Esophagus muscularis mucosa (tissue), 4 donors: ENCODE data around the gene IFT122. TPM values are rescaled to one million over a fixed set of nuclear protein-coding genes. Genes with fewer than 3 reads are reported as not detected.
"Not testable (repeated sequence)": the region's sequence is repeated elsewhere in the genome, so short reads cannot be mapped to it uniquely, and the experiment has no call there.

Source experiments
- DNase-seq: peaks from one replicate; pipeline ENCODE4 v3.0.0-alpha.2; 2017; ENCODE audit errors: extremely low spot score
- H3K27ac ChIP-seq, 4 donors: fragments of 200-600 bp; sonication (generic); replicated peaks in 1 of 4; 1 replicate in 3 of 4; 2 replicates in 1 of 4; pipeline ENCODE4 v1.5.1; 2016 to 2019; ENCODE audit warnings: mild to moderate bottlenecking in 1 of 4
- H3K27me3 ChIP-seq, 4 donors: fragments of 200-600 bp; sonication (generic); one replicate each; pipeline versions ENCODE4 v1.5.1 to v1.6.0; 2016 to 2019
- H3K36me3 ChIP-seq, 4 donors: fragments of 200-600 bp; sonication (generic); one replicate each; pipeline ENCODE4 v1.5.1; 2016 to 2019
- H3K4me1 ChIP-seq, 4 donors: fragments of 200-600 bp; sonication (generic); one replicate each; pipeline ENCODE4 v1.5.1; 2016 to 2019
- H3K4me3 ChIP-seq, 4 donors: fragments of 200-600 bp; sonication (generic); 1 replicate in 2 of 4; 2 replicates in 2 of 4; pipeline ENCODE4 v1.5.1; 2016 to 2019; ENCODE audit warnings: mild to moderate bottlenecking in 4 of 4, moderate library complexity in 1 of 4
- H3K9me3 ChIP-seq, 4 donors: fragments of 200-600 bp; sonication (generic); 1 replicate in 3 of 4; 2 replicates in 1 of 4; pipeline ENCODE4 v1.5.1; 2016 to 2019
- CTCF ChIP-seq, 3 experiments: fragments of 200-600 bp in 2 of 3; fragments of 450-650 bp in 1 of 3; sonication (generic) in 2 of 3; IDR thresholded peaks; one replicate each; pipeline ENCODE4 v1.5.1; 2017 to 2019; ENCODE audit warnings: antibody characterized with exemption in 3 of 3, mild to moderate bottlenecking in 2 of 3, moderate library complexity in 1 of 3
- EP300 ChIP-seq: sonication (generic); formaldehyde crosslinking; IDR thresholded peaks from one replicate; pipeline ENCODE4 v1.6.1; 2017; ENCODE audit warnings: antibody characterized with exemption
- POLR2A ChIP-seq: fragments of 450-650 bp; IDR thresholded peaks from one replicate; pipeline ENCODE4 v1.6.1; 2017; ENCODE audit warnings: antibody characterized with exemption, moderate library complexity, mild to moderate bottlenecking, low read depth
- POLR2AphosphoS5 ChIP-seq, 2 donors: sonication (generic); formaldehyde crosslinking; IDR thresholded peaks; one replicate each; pipeline ENCODE4 v1.6.1; 2017; ENCODE audit warnings: antibody characterized with exemption in 2 of 2
- WGBS: methylation state at CpG from one replicate; pipeline ENCODE4 v1.1.5; 2018; 5-methylcytosine and 5-hydroxymethylcytosine counted together
- intact Hi-C: fragments of 100-400 bp; cut with DNase I; formaldehyde crosslinking; loops from one replicate; pipeline ENCODE4 v1.15.1; 2023
- total RNA-seq, 4 donors: library from RNA; depleted of rRNA; stranded (reverse); fragments of >200 nt; gene quantifications; one replicate each; pipeline versions ENCODE4 v1.1.0 to v1.2.1, GENCODE V29; 2016

The IFT122 gene
- total RNA-seq, 4 donors from 2014 or later: 19.5 to 32.8 (median 21.9) TPM

- H3K4me1 ChIP-seq: peaks cover 18 to 30% (median 24%) of the 10 kb centered on the region in 4 donors
- no peak for TF ChIP-seq POLR2A
- no peak for TF ChIP-seq CTCF (IDR thresholded peaks at IDR 0.05)
- no peak for TF ChIP-seq POLR2AphosphoS5 (IDR thresholded peaks at IDR 0.05)
- no peak for TF ChIP-seq EP300
- no peak for DNase-seq
- intact Hi-C loops: no loop called here
- no peaks in the 10 kb centered on the region for H3K9me3 ChIP-seq
- WGBS: 83% methylated on average over 8 of the region's 13 CpGs
- peak overlapping the region in 1 of 4 donors; percentile 32 for H3K27ac ChIP-seq
- no peak overlapping the region for H3K4me3 ChIP-seq
- H3K36me3 ChIP-seq: peaks cover 0 to 75% (median 44%) of the 10 kb centered on the region in 4 donors
- no peaks in the 10 kb centered on the region for H3K27me3 ChIP-seq
Measured at GRCh38 chr3:129487183-129487867, 47.3 kb downstream of the IFT122 start.

- peaks cover 16 to 25% (median 22%) of the 10 kb centered on the region in 4 donors for H3K4me1 ChIP-seq
- WGBS: 95% methylated on average over 4 of the region's 4 CpGs
- DNase-seq, H3K27me3 ChIP-seq, H3K27ac ChIP-seq, H3K4me3 ChIP-seq, intact Hi-C loops, H3K9me3 ChIP-seq: not testable (repeated sequence)
- H3K36me3 ChIP-seq: peaks cover 0 to 76% (median 46%) of the 10 kb centered on the region in 4 donors
Measured at GRCh38 chr3:129487868-129488335, 47.9 kb downstream of the IFT122 start.

- H3K27ac ChIP-seq: not testable (repeated sequence)
- peaks cover 0 to 76% (median 45%) of the 10 kb centered on the region in 4 donors for H3K36me3 ChIP-seq
- 84% methylated on average over 10 of the region's 10 CpGs for WGBS
Measured at GRCh38 chr3:129489258-129489657, 49.2 kb downstream of the IFT122 start.

GRCh38 chr3:129490273-129490675 is 50.2 kb downstream of the IFT122 start:
- no peak for TF ChIP-seq POLR2A
- peak; percentile 80 to 84 (median 81) for TF ChIP-seq CTCF (IDR thresholded peaks at IDR 0.05)
- peak; percentile 54 to 88 for TF ChIP-seq POLR2AphosphoS5 (IDR thresholded peaks at IDR 0.05)
- intact Hi-C loops: loop anchor here (2.0 to 5.0 kb wide), 3 partner anchors 112 to 443 kb away; no protein-coding TSS in a partner anchor
- Histone ChIP-seq H3K9me3 (no peaks in the 10 kb centered on the region), H3K27ac (peak overlapping the region; percentile 62 to 73 (median 68)), H3K4me3 (no peak overlapping the region), H3K36me3 (peaks cover 0 to 69% (median 41%) of the 10 kb centered on the region in 4 donors), H3K27me3 (no peaks in the 10 kb centered on the region), H3K4me1 (peaks cover 20 to 34% (median 23%) of the 10 kb centered on the region in 4 donors)
- DNase-seq: peak; percentile 93
- 19% methylated on average over 5 of the region's 5 CpGs for WGBS

More at GRCh38 chr3:129489258-129489657, 49.2 kb downstream of the IFT122 start:
- H3K4me3 ChIP-seq, intact Hi-C loops, DNase-seq, H3K27me3 ChIP-seq, H3K9me3 ChIP-seq: not testable (repeated sequence)
- H3K4me1 ChIP-seq: peaks cover 17 to 25% (median 25%) of the 10 kb centered on the region in 4 donors

GRCh38 chr3:129491077-129491476 is 51.1 kb downstream of the IFT122 start:
- H3K9me3 ChIP-seq, DNase-seq, H3K4me3 ChIP-seq, H3K27me3 ChIP-seq: not testable (repeated sequence)
- Histone ChIP-seq H3K36me3 (peaks cover 0 to 67% (median 44%) of the 10 kb centered on the region in 4 donors), H3K27ac (peak overlapping the region in 3 of 4 donors; percentile 66 to 73 (median 71)), H3K4me1 (peaks cover 16 to 36% (median 23%) of the 10 kb centered on the region in 4 donors)
- WGBS: no CpG with 5 or more reads among the region's 4 CpGs
- intact Hi-C loops: loop anchor here (2.0 to 5.0 kb wide), 3 partner anchors 111 to 442 kb away; no protein-coding TSS in a partner anchor

- Histone ChIP-seq H3K4me1 (peaks cover 13 to 32% (median 18%) of the 10 kb centered on the region in 4 donors), H3K27me3 (no peaks in the 10 kb centered on the region), H3K36me3 (peaks cover 0 to 68% (median 45%) of the 10 kb centered on the region in 4 donors), H3K4me3 (no peak overlapping the region), H3K9me3 (no peaks in the 10 kb centered on the region), H3K27ac (no peak overlapping the region)
- 93% methylated on average over 8 of the region's 9 CpGs for WGBS
- DNase-seq: no peak
- TF ChIP-seq CTCF (IDR thresholded peaks at IDR 0.05) (no peak), POLR2A (no peak), POLR2AphosphoS5 (IDR thresholded peaks at IDR 0.05) (no peak), EP300 (no peak)
- intact Hi-C loops: loop anchor here (2.0 to 5.0 kb wide), 3 partner anchors 111 to 441 kb away; no protein-coding TSS in a partner anchor
Measured at GRCh38 chr3:129491794-129492193, 51.8 kb downstream of the IFT122 start.
